Measurements from ENCODE around the gene EMC7. TPM values are rescaled to one million over a fixed set of nuclear protein-coding genes. Genes with fewer than 3 reads are reported as not detected.
A peak's percentile ranks its signal among the peaks of the same experiment; 100 is the strongest.
"Not testable (repeated sequence)": the region's sequence is repeated elsewhere in the genome, so short reads cannot be mapped to it uniquely, and the experiment has no call there.

EMC7 gene
- polyA plus RNA-seq (2013, experiment 1 of 4) = 32.4 TPM
- 39.1 TPM for polyA plus RNA-seq (2013, experiment 2 of 4)
- polyA plus RNA-seq (2013, experiment 3 of 4) = 33.5 TPM
- polyA plus RNA-seq (2013, experiment 4 of 4) = 40.5 TPM

- no peaks in the 10 kb centered on the region for H3K4me1 ChIP-seq (ENCODE audit: control insufficient read depth, insufficient read depth, low read length)
- H3K4me3 ChIP-seq (ENCODE audit: insufficient read depth, low read depth, low read length) = peak within 1 kb of the TSS; percentile 97
- no peaks in the 10 kb centered on the region for H3K9me3 ChIP-seq (ENCODE audit: control insufficient read depth, low read length)
- no peaks in the 10 kb centered on the region for H3K36me3 ChIP-seq (ENCODE audit: control insufficient read depth, insufficient read depth, low read length)
- H3K27ac ChIP-seq (ENCODE audit: insufficient read depth, low read depth, low read length, poor library complexity, severe bottlenecking) = peak within 1 kb of the TSS; percentile 48
- no peaks in the 10 kb centered on the region for H3K27me3 ChIP-seq (ENCODE audit: control insufficient read depth, insufficient read depth, low read length, poor library complexity, severe bottlenecking)
- WGBS, 2 experiments = 0 to 1% methylated on average over 48 of the region's 48 CpGs
These were observed at the start of gene EMC7, which contains the start of gene PGBD4 for GRCh38 chr15:34101366-34102174. EMC7 (minus strand) TSS chr15:34101862; CDS start chr15:34101839, 23 bp downstream. PGBD4 (plus strand) TSS chr15:34102083; CDS start chr15:34102532, 449 bp downstream.

GRCh38 chr15:34147371-34148140 is 45.9 kb upstream of the EMC7 start:
- Histone ChIP-seq H3K4me3 (ENCODE audit: insufficient read depth, low read depth, low read length) (no peak overlapping the region), H3K27me3 (ENCODE audit: control insufficient read depth, insufficient read depth, low read length, poor library complexity, severe bottlenecking) (no peaks in the 10 kb centered on the region), H3K4me1 (ENCODE audit: control insufficient read depth, insufficient read depth, low read length) (no peaks in the 10 kb centered on the region), H3K36me3 (ENCODE audit: control insufficient read depth, insufficient read depth, low read length) (peaks cover 23% of the 10 kb centered on the region), H3K27ac (ENCODE audit: insufficient read depth, low read depth, low read length, poor library complexity, severe bottlenecking) (no peak overlapping the region), H3K9me3 (ENCODE audit: control insufficient read depth, low read length) (no peaks in the 10 kb centered on the region)
- 75 to 76% methylated on average over 5 of the region's 6 CpGs for WGBS, 2 experiments

DNA sequence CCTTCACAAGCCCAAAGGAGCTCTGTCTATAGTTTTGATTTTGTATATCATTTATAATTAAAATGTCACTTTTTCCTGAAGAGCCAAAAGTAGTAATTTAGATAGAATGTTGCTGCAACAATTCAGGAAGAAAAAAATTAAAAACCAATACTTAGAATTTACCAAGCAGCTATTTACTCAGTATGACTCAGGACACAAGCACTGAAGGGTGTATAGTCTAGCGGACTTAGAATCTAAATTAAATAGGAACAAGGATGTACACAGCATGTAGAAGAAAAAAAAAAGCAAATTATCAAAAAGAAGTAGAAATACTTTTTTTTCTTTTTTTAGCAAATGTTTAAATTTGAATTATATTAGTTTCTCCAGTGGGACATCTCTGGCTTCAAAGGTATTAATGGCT is 31.8 kb upstream of the EMC7 start:
- Histone ChIP-seq H3K4me1 (ENCODE audit: control insufficient read depth, insufficient read depth, low read length) (no peaks in the 10 kb centered on the region), H3K27ac (ENCODE audit: insufficient read depth, low read depth, low read length, poor library complexity, severe bottlenecking) (no peak overlapping the region), H3K36me3 (ENCODE audit: control insufficient read depth, insufficient read depth, low read length) (no peaks in the 10 kb centered on the region), H3K4me3 (ENCODE audit: insufficient read depth, low read depth, low read length) (no peak overlapping the region), H3K27me3 (ENCODE audit: control insufficient read depth, insufficient read depth, low read length, poor library complexity, severe bottlenecking) (no peaks in the 10 kb centered on the region), H3K9me3 (ENCODE audit: control insufficient read depth, low read length) (no peaks in the 10 kb centered on the region)
- 100% methylated on average over 1 of the region's 1 CpG; no CpG with 5 or more reads in 1 of the 2 experiments for WGBS, 2 experiments

DNA sequence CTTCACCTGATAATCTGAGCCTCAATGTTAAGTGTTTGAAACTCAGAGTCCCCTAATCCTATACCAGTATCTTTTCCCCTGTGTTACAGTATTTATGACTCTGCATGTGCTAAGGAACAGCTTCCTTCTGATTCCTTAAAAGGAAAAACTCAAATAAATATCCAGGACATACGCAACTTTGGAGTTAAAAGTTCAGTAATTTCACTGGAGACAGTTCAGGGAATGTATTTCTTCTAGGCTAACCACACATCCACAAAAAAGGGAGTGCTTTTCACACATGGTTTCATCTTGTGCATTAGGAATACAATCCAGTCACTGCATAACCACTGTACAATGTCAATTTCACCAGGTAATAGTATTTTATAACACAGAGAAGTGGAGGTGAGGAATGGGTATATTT is 31.2 kb upstream of the EMC7 start:
- H3K4me3 ChIP-seq (ENCODE audit: insufficient read depth, low read depth, low read length) = no peak overlapping the region
- no peaks in the 10 kb centered on the region for H3K4me1 ChIP-seq (ENCODE audit: control insufficient read depth, insufficient read depth, low read length)
- H3K9me3 ChIP-seq (ENCODE audit: control insufficient read depth, low read length) = no peaks in the 10 kb centered on the region

DNA sequence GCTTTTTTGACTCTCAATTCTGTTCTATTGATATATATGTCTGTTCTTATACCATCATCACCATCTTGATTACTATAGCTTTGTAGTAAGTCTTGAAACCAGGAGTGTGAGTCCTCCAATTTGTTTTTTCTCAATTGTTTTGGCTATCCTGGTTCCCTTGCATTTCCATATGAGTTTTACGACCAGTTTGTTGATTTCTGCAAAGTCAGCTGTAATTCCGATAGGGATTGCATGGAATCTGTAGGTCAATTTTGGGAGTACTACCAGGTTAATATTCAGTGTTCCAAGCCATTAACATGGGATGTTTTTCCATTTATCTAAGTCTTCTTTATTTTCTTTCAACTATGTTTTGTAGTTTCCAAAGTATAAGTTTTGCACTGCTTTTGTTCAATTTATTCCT is 27.2 kb upstream of the EMC7 start:
- WGBS, 2 experiments = 47 to 50% methylated on average over 2 of the region's 2 CpGs
- Histone ChIP-seq H3K27me3 (ENCODE audit: control insufficient read depth, insufficient read depth, low read length, poor library complexity, severe bottlenecking) (no peaks in the 10 kb centered on the region), H3K4me3 (ENCODE audit: insufficient read depth, low read depth, low read length) (no peak overlapping the region), H3K27ac (ENCODE audit: insufficient read depth, low read depth, low read length, poor library complexity, severe bottlenecking) (no peak overlapping the region), H3K4me1 (ENCODE audit: control insufficient read depth, insufficient read depth, low read length) (no peaks in the 10 kb centered on the region), H3K36me3 (ENCODE audit: control insufficient read depth, insufficient read depth, low read length) (no peaks in the 10 kb centered on the region), H3K9me3 (ENCODE audit: control insufficient read depth, low read length) (no peaks in the 10 kb centered on the region)

More for the DNA sequence above, 31.2 kb upstream of the EMC7 start:
- H3K36me3 ChIP-seq (ENCODE audit: control insufficient read depth, insufficient read depth, low read length) = no peaks in the 10 kb centered on the region
- no peaks in the 10 kb centered on the region for H3K27me3 ChIP-seq (ENCODE audit: control insufficient read depth, insufficient read depth, low read length, poor library complexity, severe bottlenecking)
- H3K27ac ChIP-seq (ENCODE audit: insufficient read depth, low read depth, low read length, poor library complexity, severe bottlenecking) = no peak overlapping the region
- 94 to 100% methylated on average over 1 of the region's 1 CpG for WGBS, 2 experiments

- H3K27me3 ChIP-seq (ENCODE audit: control insufficient read depth, insufficient read depth, low read length, poor library complexity, severe bottlenecking) = no peaks in the 10 kb centered on the region
- no peak overlapping the region for H3K4me3 ChIP-seq (ENCODE audit: insufficient read depth, low read depth, low read length)
- no peaks in the 10 kb centered on the region for H3K4me1 ChIP-seq (ENCODE audit: control insufficient read depth, insufficient read depth, low read length)
- no peaks in the 10 kb centered on the region for H3K9me3 ChIP-seq (ENCODE audit: control insufficient read depth, low read length)
- no peaks in the 10 kb centered on the region for H3K36me3 ChIP-seq (ENCODE audit: control insufficient read depth, insufficient read depth, low read length)
- no peak overlapping the region for H3K27ac ChIP-seq (ENCODE audit: insufficient read depth, low read depth, low read length, poor library complexity, severe bottlenecking)
These were observed 24.9 kb upstream of the EMC7 start for GRCh38 chr15:34126522-34126921.

DNA sequence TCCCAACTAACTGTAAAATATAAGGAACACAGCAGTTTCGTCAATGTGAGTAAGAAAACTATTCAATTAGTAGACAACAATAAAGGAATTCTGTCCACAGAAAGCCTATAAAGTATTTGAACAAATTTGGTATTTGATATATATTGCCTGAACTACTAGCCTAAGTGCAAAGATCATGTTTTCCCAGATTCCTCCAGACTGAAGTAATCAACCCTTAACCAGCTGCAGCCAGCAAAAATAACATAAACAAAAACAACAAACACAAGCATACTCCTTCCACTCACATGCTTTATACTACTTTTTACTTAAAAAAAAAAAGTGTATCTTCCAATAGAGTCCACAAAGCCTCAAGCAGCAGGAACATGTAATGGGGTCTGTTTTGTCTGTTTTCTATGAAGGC is 24.3 kb upstream of the EMC7 start:
- Histone ChIP-seq H3K4me1 (ENCODE audit: control insufficient read depth, insufficient read depth, low read length) (no peaks in the 10 kb centered on the region), H3K27me3 (ENCODE audit: control insufficient read depth, insufficient read depth, low read length, poor library complexity, severe bottlenecking) (no peaks in the 10 kb centered on the region), H3K36me3 (ENCODE audit: control insufficient read depth, insufficient read depth, low read length) (no peaks in the 10 kb centered on the region), H3K4me3 (ENCODE audit: insufficient read depth, low read depth, low read length) (no peak overlapping the region), H3K27ac (ENCODE audit: insufficient read depth, low read depth, low read length, poor library complexity, severe bottlenecking) (no peak overlapping the region), H3K9me3 (ENCODE audit: control insufficient read depth, low read length) (no peaks in the 10 kb centered on the region)
- 100% methylated on average over 1 of the region's 1 CpG; no CpG with 5 or more reads in 1 of the 2 experiments for WGBS, 2 experiments

GRCh38 chr15:34124651-34125050 is 23.0 kb upstream of the EMC7 start:
- 94 to 96% methylated on average over 4 of the region's 4 CpGs for WGBS, 2 experiments
- H3K27me3 ChIP-seq (ENCODE audit: control insufficient read depth, insufficient read depth, low read length, poor library complexity, severe bottlenecking) = no peaks in the 10 kb centered on the region
- no peaks in the 10 kb centered on the region for H3K4me1 ChIP-seq (ENCODE audit: control insufficient read depth, insufficient read depth, low read length)
- H3K4me3 ChIP-seq (ENCODE audit: insufficient read depth, low read depth, low read length) = no peak overlapping the region
- no peaks in the 10 kb centered on the region for H3K9me3 ChIP-seq (ENCODE audit: control insufficient read depth, low read length)
- no peaks in the 10 kb centered on the region for H3K36me3 ChIP-seq (ENCODE audit: control insufficient read depth, insufficient read depth, low read length)
- no peak overlapping the region for H3K27ac ChIP-seq (ENCODE audit: insufficient read depth, low read depth, low read length, poor library complexity, severe bottlenecking)

- 92 to 95% methylated on average over 6 of the region's 6 CpGs for WGBS, 2 experiments
- Histone ChIP-seq H3K9me3 (ENCODE audit: control insufficient read depth, low read length) (no peaks in the 10 kb centered on the region), H3K27ac (ENCODE audit: insufficient read depth, low read depth, low read length, poor library complexity, severe bottlenecking) (no peak overlapping the region), H3K4me1 (ENCODE audit: control insufficient read depth, insufficient read depth, low read length) (no peaks in the 10 kb centered on the region), H3K4me3 (ENCODE audit: insufficient read depth, low read depth, low read length) (no peak overlapping the region), H3K27me3 (ENCODE audit: control insufficient read depth, insufficient read depth, low read length, poor library complexity, severe bottlenecking) (no peaks in the 10 kb centered on the region), H3K36me3 (ENCODE audit: control insufficient read depth, insufficient read depth, low read length) (no peaks in the 10 kb centered on the region)
These were observed 21.1 kb upstream of the EMC7 start for GRCh38 chr15:34122771-34123183.

- H3K9me3 ChIP-seq (ENCODE audit: control insufficient read depth, low read length); H3K27me3 ChIP-seq (ENCODE audit: control insufficient read depth, insufficient read depth, low read length, poor library complexity, severe bottlenecking); H3K4me1 ChIP-seq (ENCODE audit: control insufficient read depth, insufficient read depth, low read length); H3K27ac ChIP-seq (ENCODE audit: insufficient read depth, low read depth, low read length, poor library complexity, severe bottlenecking); H3K36me3 ChIP-seq (ENCODE audit: control insufficient read depth, insufficient read depth, low read length); H3K4me3 ChIP-seq (ENCODE audit: insufficient read depth, low read depth, low read length): not testable (repeated sequence)
- WGBS, 2 experiments = 84 to 86% methylated on average over 12 of the region's 12 CpGs
These were observed 20.1 kb upstream of the EMC7 start for GRCh38 chr15:34121786-34122185.
